K562 (cell line): ENCODE results near the gene VILL. TPM values are rescaled to one million over a fixed set of nuclear protein-coding genes. Genes with fewer than 3 reads are reported as not detected.

Experiments
- ATF2 ChIP-seq: sonication (generic); formaldehyde crosslinking; IDR thresholded peaks from 2 replicates; pipeline ENCODE4 v1.8.1; 2022; ENCODE audit warnings: missing genetic modification reagents
- BMI1 ChIP-seq: fragments of 150-350 bp; IDR thresholded peaks from 2 replicates; pipeline ENCODE4 v1.6.1; 2014; ENCODE audit warnings: low read length
- CREBBP ChIP-seq: IDR thresholded peaks from one replicate; pipeline ENCODE4 v1.6.1; 2012; ENCODE audit warnings: low read depth, mild to moderate bottlenecking, control low read depth, inconsistent platforms, low read length
- CTBP1 ChIP-seq: fragments of 450-650 bp; IDR thresholded peaks from 2 replicates; pipeline ENCODE4 v1.6.1; 2016; ENCODE audit warnings: borderline replicate concordance
- FOXA3 ChIP-seq, 2 experiments: fragments of 450-650 bp in 1 of 2; sonication (generic) in 1 of 2; formaldehyde crosslinking; IDR thresholded peaks in 1 of 2; conservative IDR thresholded peaks in 1 of 2; 2 replicates each; pipeline versions ENCODE4 v1.4.0 to v1.8.0; 2020 to 2022; ENCODE audit warnings: mild to moderate bottlenecking in 2 of 2, missing genetic modification reagents in 1 of 2
- FOXM1 ChIP-seq, 2 experiments: fragments of 450-650 bp in 1 of 2; sonication (generic) in 1 of 2; formaldehyde crosslinking in 1 of 2; IDR thresholded peaks; 2 replicates each; pipeline versions ENCODE4 v1.6.1 to v1.9.0; 2017 to 2022; ENCODE audit warnings: low read depth in 2 of 2, mild to moderate bottlenecking in 2 of 2, missing genetic modification reagents in 1 of 2, moderate library complexity in 1 of 2
- HEY1 ChIP-seq: fragments of 250-450 bp; sonication (Bioruptor Pico); IDR thresholded peaks from 2 replicates; pipeline ENCODE4 v1.5.0; 2020; ENCODE audit warnings: mild to moderate bottlenecking, moderate library complexity, borderline replicate concordance
- L3MBTL2 ChIP-seq: fragments of 450-650 bp; IDR thresholded peaks from 2 replicates; pipeline ENCODE4 v1.6.1; 2016; ENCODE audit warnings: mild to moderate bottlenecking, moderate library complexity
- MYNN ChIP-seq, 2 experiments: sonication (generic); formaldehyde crosslinking in 1 of 2; IDR thresholded peaks; 2 replicates each; pipeline versions ENCODE4 v1.5.0 to v1.6.1; 2016 to 2020; ENCODE audit warnings: antibody characterized with exemption in 1 of 2, missing genetic modification reagents in 1 of 2
- POLR2G ChIP-seq: fragments of 200-400 bp; formaldehyde crosslinking; IDR thresholded peaks from 2 replicates; pipeline ENCODE4 v1.6.1; 2017; ENCODE audit warnings: low read depth, mild to moderate bottlenecking, antibody characterized with exemption, low read length, moderate library complexity
- PYGO2 ChIP-seq: fragments of 450-650 bp; IDR thresholded peaks from 2 replicates; pipeline ENCODE4 v1.6.1; 2016; ENCODE audit warnings: mild to moderate bottlenecking, missing genetic modification characterization, moderate library complexity, missing compliant biosample characterization
- ZBTB1 ChIP-seq: sonication (generic); formaldehyde crosslinking; IDR thresholded peaks from 2 replicates; pipeline ENCODE4 v1.8.1; 2023; ENCODE audit warnings: missing genetic modification reagents, low read depth, mild to moderate bottlenecking, borderline replicate concordance
- ZFP36 ChIP-seq: fragments of 150-350 bp; IDR thresholded peaks from 2 replicates; pipeline ENCODE4 v1.6.1; 2018; ENCODE audit warnings: low read length, low read depth; ENCODE audit not compliant: partially characterized antibody
- polyA plus RNA-seq, 8 experiments: library from polyadenylated mRNA; depleted of rRNA in 4 of 8; stranded (reverse) in 5 of 8; unstranded in 3 of 8; fragments of >200 nt; fragmentation: Nextera tagmentation in 2 of 8; fragmentation: Illumina TruSeq in 1 of 8; extraction: Ambion mirVana in 2 of 8; extraction: Trizol in 1 of 8; gene quantifications; 2 replicates each; pipeline versions ENCODE4 v1.2.1 to v1.2.3, GENCODE V29; 2011 to 2014; ENCODE audit warnings: inconsistent platforms in 1 of 8, missing spikeins in 1 of 8
- total RNA-seq, 7 experiments: library from RNA; depleted of rRNA in 6 of 7; stranded (reverse); fragments of >200 nt in 6 of 7; fragmentation: Illumina TruSeq in 2 of 7; extraction: Trizol in 2 of 7; gene quantifications; 2 replicates each; pipeline versions ENCODE4 v1.2.1 to v1.2.3, GENCODE V29; 2011 to 2021; ENCODE audit warnings: low replicate concordance in 1 of 7
- TF ChIP-seq, protein P1 (sequence below), 2 experiments: fragments of 450-650 bp in 1 of 2; sonication (generic) in 1 of 2; formaldehyde crosslinking in 1 of 2; IDR thresholded peaks in 1 of 2; conservative IDR thresholded peaks in 1 of 2; 2 replicates each; pipeline versions ENCODE4 v1.6.1 to v1.8.1; 2016 to 2023; ENCODE audit warnings: mild to moderate bottlenecking in 2 of 2, moderate library complexity in 2 of 2, inconsistent platforms in 1 of 2, missing genetic modification reagents in 1 of 2
- TF ChIP-seq, protein P2 (sequence below): fragments of 450-650 bp; IDR thresholded peaks from 2 replicates; pipeline ENCODE4 v1.6.1; 2014; ENCODE audit warnings: low read depth, mild to moderate bottlenecking, moderate library complexity, borderline replicate concordance
- TF ChIP-seq, protein P3 (sequence below): IDR thresholded peaks from 2 replicates; pipeline ENCODE4 v1.6.1; 2011; ENCODE audit not compliant: insufficient read length; ENCODE audit errors: extremely low read depth
- TF ChIP-seq, protein P4 (sequence below): sonication (generic); formaldehyde crosslinking; IDR thresholded peaks from 2 replicates; pipeline ENCODE4 v1.8.1; 2022; ENCODE audit warnings: missing genetic modification reagents

Gene VILL
- total and polyA plus RNA-seq, 9 of the 15 experiments (the other 6 are each of a cell fraction or from before 2014, with no cell fraction given): 0.11 to 16.0 (median 8.8) TPM

DNA sequence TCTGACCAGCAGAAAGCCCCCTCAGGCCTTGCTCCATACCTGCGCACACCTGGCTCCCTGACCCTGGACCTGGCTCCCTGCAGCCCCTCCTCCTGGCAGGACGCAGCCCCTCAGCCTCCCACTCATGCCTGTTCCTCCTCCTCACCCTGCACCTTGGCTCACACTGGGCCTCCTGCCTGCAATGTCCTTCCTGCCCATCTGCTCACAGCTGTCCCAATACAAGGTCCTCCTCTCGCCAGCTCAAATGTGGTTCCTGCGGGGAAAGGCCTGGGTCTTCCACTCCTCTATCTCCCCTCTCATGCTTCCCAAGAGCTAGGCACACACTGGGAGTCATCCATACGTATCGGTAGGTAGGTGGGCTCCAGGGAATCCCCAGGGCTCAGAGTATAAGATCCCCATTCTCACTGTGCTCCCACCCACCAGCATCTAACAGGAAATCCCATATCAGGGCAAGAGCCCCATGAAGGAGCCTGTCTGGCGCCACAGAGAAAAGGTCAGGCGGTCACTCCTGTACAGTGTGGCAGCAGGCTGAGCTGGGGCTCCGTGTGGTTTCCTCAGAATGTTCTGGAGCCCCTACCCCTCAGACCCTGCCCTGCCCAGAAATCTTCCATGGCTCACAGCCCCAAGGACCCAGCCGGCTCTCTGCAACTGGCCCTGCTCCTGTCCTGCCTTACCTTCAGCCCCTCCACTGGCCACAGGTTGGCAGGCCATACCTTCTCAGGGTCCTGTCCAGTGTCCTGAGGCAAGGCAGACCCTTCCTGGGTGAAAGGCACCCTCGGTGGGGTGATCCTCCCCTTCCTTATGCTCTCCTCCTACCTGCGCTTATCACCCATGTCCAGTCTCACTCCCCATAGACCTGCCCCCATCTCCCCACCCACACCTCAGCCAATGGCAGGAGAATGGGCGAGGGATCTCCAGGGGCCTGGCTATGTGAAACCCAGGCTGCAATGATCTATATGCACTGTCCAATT is 28.0 kb downstream of the VILL start (continued):
- no peak for TF ChIP-seq ATF2
- no peak for TF ChIP-seq PYGO2
- TF ChIP-seq, protein P1, sequence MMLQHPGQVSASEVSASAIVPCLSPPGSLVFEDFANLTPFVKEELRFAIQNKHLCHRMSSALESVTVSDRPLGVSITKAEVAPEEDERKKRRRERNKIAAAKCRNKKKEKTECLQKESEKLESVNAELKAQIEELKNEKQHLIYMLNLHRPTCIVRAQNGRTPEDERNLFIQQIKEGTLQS (IDR thresholded peaks at IDR 0.05): no peak
- TF ChIP-seq, protein P1 (CRISPR knock-in tag; conservative IDR thresholded peaks at IDR 0.05): no peak
- no peak for TF ChIP-seq ZFP36
- TF ChIP-seq ZBTB1 (CRISPR knock-in tag): no peak
- 0 out of 2 replicates have a peak, but pooled peaks have one; percentile 7 for TF ChIP-seq L3MBTL2
- TF ChIP-seq CTBP1: no peak; the same call in 1 of the 2 replicates
- TF ChIP-seq MYNN (IDR thresholded peaks at IDR 0.05): peak; percentile 50; the same call in 1 of the 2 replicates
- TF ChIP-seq MYNN (CRISPR knock-in tag; IDR thresholded peaks at IDR 0.05): no peak
- TF ChIP-seq, protein P2, sequence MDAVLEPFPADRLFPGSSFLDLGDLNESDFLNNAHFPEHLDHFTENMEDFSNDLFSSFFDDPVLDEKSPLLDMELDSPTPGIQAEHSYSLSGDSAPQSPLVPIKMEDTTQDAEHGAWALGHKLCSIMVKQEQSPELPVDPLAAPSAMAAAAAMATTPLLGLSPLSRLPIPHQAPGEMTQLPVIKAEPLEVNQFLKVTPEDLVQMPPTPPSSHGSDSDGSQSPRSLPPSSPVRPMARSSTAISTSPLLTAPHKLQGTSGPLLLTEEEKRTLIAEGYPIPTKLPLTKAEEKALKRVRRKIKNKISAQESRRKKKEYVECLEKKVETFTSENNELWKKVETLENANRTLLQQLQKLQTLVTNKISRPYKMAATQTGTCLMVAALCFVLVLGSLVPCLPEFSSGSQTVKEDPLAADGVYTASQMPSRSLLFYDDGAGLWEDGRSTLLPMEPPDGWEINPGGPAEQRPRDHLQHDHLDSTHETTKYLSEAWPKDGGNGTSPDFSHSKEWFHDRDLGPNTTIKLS: no peak
- TF ChIP-seq, protein P3, sequence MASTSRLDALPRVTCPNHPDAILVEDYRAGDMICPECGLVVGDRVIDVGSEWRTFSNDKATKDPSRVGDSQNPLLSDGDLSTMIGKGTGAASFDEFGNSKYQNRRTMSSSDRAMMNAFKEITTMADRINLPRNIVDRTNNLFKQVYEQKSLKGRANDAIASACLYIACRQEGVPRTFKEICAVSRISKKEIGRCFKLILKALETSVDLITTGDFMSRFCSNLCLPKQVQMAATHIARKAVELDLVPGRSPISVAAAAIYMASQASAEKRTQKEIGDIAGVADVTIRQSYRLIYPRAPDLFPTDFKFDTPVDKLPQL: no peak
- no peak for TF ChIP-seq FOXA3 (CRISPR knock-in tag; conservative IDR thresholded peaks at IDR 0.05 in 1 of 2, IDR thresholded peaks at IDR 0.05 in 1 of 2)
- TF ChIP-seq FOXM1 (IDR thresholded peaks at IDR 0.05; ENCODE audit: low read depth): 0 out of 2 replicates have a peak, but pooled peaks have one; percentile 4
- TF ChIP-seq FOXM1 (CRISPR knock-in tag; IDR thresholded peaks at IDR 0.05; ENCODE audit: low read depth): no peak
- peak; percentile 45 for TF ChIP-seq POLR2G
- no peak for TF ChIP-seq HEY1 (CRISPR knock-in tag)
- TF ChIP-seq CREBBP: no peak
- TF ChIP-seq, protein P4, sequence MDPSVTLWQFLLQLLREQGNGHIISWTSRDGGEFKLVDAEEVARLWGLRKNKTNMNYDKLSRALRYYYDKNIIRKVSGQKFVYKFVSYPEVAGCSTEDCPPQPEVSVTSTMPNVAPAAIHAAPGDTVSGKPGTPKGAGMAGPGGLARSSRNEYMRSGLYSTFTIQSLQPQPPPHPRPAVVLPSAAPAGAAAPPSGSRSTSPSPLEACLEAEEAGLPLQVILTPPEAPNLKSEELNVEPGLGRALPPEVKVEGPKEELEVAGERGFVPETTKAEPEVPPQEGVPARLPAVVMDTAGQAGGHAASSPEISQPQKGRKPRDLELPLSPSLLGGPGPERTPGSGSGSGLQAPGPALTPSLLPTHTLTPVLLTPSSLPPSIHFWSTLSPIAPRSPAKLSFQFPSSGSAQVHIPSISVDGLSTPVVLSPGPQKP (CRISPR knock-in tag): no peak
- TF ChIP-seq BMI1: no peak
